AG10803 (cell line): ENCODE measurements around the gene FRMD4A.

Experiments
- DNase-seq: peaks from one replicate; pipeline ENCODE4 v3.0.0; 2010; ENCODE audit warnings: low read depth
- H3K4me3 ChIP-seq: 2 replicates; pipeline ENCODE4 v1.5.1; 2011; ENCODE audit warnings: mild to moderate bottlenecking, low read length, control low read depth
- TF ChIP-seq, protein P1 (sequence below): conservative IDR thresholded peaks from 2 replicates; pipeline ENCODE4 v1.5.1; 2011; ENCODE audit warnings: mild to moderate bottlenecking, low read length, control low read depth, inconsistent platforms

FRMD4A gene

DNA sequence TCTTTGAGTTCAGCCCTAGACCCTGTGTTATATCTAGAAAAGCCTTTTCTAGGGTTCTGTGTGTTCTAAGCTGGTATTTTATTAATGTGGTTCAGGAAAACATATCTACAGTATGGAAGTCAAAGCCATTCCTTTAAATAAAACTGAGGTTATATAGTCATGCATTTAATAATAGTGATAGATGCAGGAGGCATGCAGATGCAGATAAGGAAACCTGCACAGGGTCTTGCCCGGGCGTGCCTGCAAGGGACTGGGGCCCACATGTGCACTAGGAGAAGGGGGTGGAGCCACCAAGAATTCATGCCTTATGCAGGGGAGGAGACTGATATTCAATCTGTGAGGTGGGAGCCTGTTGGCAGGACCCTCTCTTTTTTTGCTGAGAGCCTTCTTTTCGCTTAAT lies 572.4 kb downstream of the FRMD4A start:
- DNase-seq: peak; percentile 41

DNA sequence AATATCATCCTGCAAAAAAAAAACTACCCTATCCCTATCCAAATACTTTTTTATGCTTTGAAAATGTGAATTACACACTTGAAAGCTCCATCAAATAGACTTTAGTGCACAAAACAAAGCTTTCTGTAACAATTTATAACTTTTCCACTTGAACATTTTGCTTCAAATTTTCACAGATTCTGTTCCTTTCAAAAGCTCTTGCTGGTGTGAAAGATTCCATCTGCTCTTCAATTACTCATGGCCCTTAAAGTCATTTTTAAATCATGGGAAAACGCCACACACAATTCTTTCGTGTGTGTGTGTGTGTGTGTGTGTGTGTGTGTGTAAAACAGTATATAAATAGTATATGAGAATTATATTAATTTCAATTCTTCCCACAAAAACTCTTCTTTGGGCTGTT lies 576.4 kb downstream of the FRMD4A start:
- TF ChIP-seq, protein P1, sequence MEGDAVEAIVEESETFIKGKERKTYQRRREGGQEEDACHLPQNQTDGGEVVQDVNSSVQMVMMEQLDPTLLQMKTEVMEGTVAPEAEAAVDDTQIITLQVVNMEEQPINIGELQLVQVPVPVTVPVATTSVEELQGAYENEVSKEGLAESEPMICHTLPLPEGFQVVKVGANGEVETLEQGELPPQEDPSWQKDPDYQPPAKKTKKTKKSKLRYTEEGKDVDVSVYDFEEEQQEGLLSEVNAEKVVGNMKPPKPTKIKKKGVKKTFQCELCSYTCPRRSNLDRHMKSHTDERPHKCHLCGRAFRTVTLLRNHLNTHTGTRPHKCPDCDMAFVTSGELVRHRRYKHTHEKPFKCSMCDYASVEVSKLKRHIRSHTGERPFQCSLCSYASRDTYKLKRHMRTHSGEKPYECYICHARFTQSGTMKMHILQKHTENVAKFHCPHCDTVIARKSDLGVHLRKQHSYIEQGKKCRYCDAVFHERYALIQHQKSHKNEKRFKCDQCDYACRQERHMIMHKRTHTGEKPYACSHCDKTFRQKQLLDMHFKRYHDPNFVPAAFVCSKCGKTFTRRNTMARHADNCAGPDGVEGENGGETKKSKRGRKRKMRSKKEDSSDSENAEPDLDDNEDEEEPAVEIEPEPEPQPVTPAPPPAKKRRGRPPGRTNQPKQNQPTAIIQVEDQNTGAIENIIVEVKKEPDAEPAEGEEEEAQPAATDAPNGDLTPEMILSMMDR: no peak
- no peak for DNase-seq
- no peak overlapping the region for H3K4me3 ChIP-seq

More for the DNA sequence above, 572.4 kb downstream of the FRMD4A start:
- no peak overlapping the region for H3K4me3 ChIP-seq
- TF ChIP-seq, protein P1: no peak

- no peak for DNase-seq
- TF ChIP-seq, protein P1: no peak
- H3K4me3 ChIP-seq: no peak overlapping the region
Observed at GRCh38 chr10:13751191-13751764, 579.4 kb downstream of the FRMD4A start.

GRCh38 chr10:13750299-13751190 lies 580.2 kb downstream of the FRMD4A start:
- H3K4me3 ChIP-seq: no peak overlapping the region
- DNase-seq: no peak
- TF ChIP-seq, protein P1: no peak

DNA sequence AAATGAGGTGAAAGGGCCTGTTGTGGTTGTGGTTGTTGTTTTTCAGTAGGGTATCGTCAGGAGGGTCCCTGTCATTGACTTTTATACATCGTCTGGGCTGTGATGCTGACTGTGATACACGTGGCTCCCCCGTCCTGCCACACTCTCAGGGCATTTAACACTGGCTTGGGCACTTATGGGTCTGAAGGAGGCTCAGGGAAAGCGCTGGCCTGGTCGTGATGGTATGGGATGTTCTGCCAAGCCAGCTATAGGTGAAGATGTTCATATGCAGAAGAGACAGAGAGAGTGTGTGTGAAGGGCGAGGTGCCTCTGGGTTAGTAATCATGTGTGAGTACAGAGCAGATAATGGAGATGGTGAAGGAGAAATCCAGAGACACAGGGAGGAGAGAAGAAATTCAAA lies 585.5 kb downstream of the FRMD4A start:
- H3K4me3 ChIP-seq: no peak overlapping the region
- TF ChIP-seq, protein P1: no peak
- DNase-seq: no peak

DNA sequence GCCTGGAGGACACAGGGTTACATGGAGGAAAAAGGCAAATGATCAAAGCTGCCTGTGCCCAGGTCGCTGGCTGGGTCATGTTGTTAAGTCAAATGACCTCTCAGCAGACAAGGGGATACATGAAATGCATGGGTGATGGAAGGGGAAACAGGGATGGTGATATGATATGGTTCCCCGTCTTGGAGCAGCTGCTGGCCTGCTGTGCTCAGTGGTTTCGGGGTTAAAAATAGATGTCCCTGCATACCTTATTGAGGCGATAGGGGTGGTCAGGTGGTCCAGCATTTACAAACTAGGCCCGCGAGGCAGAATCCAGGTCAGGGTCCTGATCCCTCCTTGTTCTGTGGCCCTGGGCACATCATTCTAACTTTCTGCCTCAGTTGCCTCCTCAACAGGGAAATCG lies 586.8 kb downstream of the FRMD4A start:
- TF ChIP-seq, protein P1: no peak
- DNase-seq: no peak
- no peak overlapping the region for H3K4me3 ChIP-seq
